ENCODE results near the gene SQSTM1.

DNA sequence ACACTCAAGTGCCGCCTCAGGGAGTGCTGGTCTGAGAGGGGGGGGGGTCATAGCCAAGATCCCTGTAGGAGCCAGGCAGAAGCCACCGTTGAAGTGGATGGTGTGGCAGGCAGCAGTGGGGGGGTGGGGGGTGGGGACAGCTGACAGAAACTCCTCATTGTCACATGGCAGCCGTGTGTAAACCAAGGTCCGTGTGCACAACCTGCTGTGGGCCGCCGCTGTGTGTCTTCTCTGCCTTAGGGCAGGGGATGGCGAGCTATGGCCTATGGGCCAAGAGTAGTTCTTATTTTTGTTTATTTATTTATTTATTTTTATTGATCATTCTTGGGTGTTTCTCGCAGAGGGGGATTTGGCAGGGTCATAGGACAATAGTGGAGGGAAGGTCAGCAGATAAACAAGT lies 13.4 kb downstream of the SQSTM1 start:
- TF ChIP-seq CTCF (conservative IDR thresholded peaks at IDR 0.05; ENCODE audit: low read depth, low read length) = no peak
- no peak for TF ChIP-seq EZH2 (IDR thresholded peaks at IDR 0.05; ENCODE audit: low read length, unreplicated experiment)
- TF ChIP-seq EZH2phosphoT487 (IDR thresholded peaks at IDR 0.05; ENCODE audit: borderline replicate concordance, low read length) = no peak

All from PC-3 (cell line).